NCI-H1694 (cell line): ENCODE data around the gene PLEKHB1.

Source experiments
- DNase-seq: peaks from one replicate; lab custom pipeline; 2025; lab: John Stamatoyannopoulos, UW

Gene PLEKHB1

GRCh38 chr11:73645972-73646631, at the start of gene PLEKHB1:
Gene PLEKHB1, plus strand, starts transcription at chr11:73646581. Its CDS starts 28 bp downstream, at chr11:73646609.
- DNase-seq, result no peak

DNA sequence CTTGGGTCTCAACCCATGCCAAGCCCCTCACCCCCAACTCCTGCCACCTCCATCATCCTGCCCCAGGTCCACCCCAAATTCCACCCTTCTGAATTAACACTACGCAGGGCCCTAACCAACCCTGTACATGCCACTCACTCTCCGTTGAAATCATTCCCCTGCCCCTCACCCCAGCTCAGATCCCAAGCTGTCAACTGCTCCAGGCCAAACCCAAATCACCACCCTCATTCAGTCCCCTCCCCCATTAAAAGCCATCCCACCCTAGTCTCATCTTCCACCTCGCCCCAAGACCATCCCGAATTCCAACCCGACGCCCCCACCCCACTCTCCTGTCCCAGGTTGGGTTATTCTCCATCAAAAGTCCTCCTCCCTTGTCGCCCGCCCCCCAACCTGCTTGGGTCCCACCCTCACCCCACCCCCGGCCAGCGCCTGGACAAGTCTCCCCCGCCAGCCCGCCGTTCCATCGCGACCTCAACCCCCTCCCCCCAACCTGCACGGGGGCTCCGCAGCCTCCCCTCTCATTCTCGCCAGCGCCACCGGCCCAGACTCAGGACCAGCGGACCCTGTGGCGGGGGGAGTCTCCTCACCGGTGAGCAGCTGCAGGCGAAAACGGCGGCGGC, 48.9 kb upstream of the PLEKHB1 start:
- DNase-seq, result no peak

DNA sequence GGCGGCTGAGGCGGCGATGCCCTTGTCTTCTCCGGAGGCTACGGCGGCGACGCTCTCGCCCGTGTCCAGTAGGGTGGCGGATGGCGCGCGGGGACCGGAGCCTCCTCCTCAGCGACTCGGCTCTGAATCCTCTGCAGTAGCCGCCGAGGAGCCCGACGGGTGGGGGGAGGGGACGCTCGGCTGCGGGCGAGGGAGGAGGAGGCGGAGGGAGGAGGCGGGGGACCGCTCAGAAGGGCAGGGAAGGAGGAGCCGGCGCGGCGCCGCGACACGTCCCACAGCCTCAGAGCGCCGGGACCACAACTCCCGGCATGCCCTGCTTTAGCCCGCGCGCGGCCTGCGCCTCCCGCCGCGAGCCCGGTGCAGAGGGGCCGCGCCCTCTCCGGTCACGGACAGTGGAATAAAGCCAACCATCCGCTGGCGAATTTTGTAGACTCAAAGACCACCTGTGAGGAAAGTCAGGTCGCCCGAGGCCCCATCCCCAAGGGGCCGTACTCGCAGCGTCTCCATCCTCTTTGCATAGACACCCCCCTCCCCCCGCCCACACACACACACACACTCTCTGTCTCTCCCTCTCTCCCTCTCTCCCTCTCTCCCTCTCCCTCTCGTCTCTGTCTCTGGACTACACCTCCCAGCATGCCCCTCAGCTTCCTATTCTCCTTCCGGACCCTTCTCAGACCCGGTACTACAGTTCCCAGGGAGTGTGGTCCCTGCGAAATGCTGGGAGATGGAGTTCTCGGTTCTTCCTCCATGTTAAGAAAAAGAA, 48.2 kb upstream of the PLEKHB1 start, which contains the start of gene FAM168A:
Gene FAM168A (minus strand): TSS at position 157 of the 763 bp plus-strand sequence. CDS start 129,638 bp downstream, outside the sequence.
- DNase-seq, result peak; percentile 94

GRCh38 chr11:73598719-73599379, 47.5 kb upstream of the PLEKHB1 start:
- DNase-seq, result no peak

DNA sequence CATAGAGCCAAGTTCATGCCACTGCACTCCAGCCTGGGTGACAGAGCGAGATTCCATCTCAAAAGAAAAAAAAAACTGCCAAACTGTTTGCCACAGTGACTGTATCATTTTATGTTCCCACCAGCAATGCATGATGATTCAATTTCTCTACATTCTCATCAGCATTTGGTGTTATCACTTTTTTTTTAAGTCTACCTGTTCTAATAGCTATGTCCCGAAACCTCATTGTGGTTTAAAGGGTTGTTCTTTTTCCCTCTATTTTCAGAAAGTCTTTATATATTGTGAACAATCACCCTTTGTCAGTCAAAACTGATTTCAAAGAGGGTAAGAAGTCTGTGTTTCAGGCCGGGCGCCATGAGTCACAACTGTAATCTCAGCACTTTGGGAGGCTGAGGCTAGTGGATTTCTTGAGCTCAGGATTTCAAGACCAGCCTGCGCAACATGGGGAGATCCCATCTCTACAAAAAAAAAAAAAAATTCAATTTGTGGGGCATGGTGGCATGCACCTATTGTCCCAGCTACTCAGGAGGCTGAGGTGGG, 33.7 kb upstream of the PLEKHB1 start:
- no peak for DNase-seq

- DNase-seq, result no peak
Measured at GRCh38 chr11:73614591-73614990, 31.8 kb upstream of the PLEKHB1 start.

DNA sequence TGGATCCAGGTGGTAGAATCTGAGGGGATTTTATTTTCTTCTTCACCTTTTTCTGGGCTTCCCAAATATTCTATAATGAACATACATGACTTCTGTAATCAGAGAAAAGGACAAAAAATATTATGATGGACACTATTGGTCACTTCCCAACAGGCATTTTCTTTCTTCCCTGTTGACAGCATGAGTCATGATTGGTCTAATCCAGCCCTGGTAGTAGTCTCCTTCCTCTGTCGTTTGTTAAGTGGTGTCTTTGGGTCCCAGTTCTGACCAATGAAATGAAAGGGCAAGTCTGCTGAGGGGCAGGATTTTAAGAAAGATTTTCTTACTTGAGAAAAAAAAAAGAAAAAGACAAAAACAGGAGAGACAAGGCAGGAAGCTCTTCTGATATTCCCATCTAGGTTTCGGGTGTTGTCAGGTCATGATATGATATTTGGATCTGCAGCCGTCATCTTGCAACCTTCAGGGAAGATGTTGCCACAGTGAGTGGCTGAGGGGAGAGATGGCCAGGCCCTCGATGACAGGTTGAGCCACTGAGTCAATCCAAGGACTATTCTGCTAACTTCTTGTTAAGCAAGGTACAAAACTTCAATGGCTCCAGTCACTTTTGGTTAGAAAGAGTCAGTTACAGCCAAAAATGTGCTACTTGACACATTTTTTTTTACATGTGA, 23.3 kb upstream of the PLEKHB1 start:
- DNase-seq, result no peak

DNA sequence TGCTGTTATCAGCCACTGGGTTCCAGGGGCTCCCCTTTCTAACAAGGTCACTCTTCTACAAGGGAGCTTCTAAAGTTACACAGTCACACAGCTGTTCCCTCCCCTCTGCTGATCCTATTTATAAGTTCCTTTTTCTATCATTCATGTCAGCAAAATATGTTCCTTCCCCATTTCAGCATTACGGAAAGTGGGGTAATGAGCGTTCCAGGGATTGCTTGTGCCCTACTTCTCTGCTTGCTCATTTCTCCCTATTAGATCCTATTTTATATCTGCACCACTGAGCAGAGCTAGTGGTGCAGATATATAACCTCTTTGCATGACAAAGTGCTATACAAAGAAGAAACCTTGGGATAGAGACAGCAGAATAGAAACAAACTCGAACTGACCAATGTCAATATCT, 22.7 kb upstream of the PLEKHB1 start:
- DNase-seq, result no peak

DNA sequence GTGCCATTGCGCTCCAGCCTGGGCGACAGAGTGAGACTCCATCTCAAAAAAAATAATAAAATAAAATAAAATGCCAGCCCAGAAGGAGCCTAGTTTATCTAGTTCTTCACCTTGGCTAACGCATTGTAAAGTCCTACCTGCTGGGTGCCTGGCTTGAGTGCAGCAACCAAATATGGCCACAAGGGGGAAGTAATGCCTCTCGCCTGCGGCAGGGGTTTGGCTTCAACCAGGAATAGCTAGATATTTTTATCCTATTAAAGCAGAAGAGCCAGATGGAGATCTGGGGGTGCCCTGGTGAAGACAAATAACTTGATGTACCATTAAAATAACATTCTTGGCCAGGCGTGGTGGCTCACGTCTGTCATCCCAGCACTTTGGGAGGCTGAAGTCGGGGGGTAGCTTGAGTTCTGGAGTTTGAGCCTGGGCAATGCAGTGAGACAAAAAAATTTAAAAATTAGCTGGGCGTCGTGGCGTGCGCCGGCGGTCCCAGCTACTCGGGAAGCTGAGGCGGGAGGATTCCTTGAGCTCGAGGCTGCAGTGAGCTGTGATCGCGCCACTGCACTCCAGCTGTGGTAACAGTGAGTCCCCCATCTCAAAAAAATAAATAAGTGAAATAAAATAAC, 20.6 kb upstream of the PLEKHB1 start:
- peak; percentile 78 for DNase-seq

DNA sequence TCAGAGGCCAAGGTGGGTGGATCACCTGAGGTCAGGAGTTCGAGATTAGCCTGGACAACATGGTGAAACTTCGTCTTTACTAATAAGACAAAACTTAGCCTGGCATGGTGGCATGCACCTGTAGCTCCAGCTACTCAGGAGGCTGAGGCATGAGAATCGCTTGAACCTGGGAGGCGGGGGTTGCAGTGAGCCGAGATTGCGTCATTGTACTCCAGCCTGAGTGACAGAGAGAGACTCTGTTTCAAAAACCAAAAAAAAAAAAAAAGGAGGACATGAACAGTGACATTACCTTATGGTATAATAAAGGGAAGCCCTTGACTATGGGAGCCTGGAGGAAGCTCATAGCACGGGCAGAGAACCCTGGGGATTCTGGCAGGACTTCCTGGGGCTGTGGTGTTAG, 16.5 kb upstream of the PLEKHB1 start:
- no peak for DNase-seq

DNA sequence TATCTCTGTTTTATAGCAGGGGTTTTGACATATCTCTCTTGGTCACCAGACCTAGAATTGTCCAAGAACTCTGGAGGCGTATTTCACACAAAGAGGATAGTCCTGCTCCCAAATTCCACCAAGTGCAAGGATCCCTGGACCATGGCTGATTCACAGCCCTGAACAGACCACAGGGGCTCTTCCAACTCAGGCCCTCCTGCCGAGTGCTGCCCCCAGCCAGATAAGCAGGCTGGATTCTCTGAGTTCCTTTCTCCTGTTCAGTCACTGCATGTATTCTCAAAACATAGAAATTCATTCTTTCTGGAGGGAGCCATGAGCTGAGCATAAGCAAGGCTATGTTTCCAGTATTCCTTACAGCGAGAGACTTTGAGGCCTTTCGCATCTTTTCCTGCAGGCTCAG, 13.4 kb upstream of the PLEKHB1 start:
- DNase-seq, result no peak

- no peak for DNase-seq
Measured at GRCh38 chr11:73633999-73634398, 12.4 kb upstream of the PLEKHB1 start.

- DNase-seq, result no peak
Measured at GRCh38 chr11:73635721-73636120, 10.7 kb upstream of the PLEKHB1 start.

DNA sequence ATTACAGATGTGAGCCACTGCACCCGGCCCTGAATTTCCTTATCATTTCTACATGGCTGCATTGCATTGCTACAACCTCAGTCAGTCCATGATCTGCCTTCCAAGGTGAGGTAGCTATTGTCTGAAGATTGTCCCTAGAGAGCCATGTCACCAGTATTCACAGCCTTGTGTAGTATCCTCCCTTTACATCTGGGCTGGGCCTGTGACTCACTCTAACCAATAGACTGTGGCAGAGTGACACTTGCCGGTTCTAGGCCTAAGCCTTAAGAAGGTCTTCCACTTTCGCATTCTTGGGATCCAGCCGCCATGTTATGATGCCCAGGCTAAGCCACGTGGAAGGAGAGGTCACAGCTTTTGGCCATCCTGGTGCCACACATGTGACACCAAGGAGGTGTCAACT, 10.1 kb upstream of the PLEKHB1 start:
- DNase-seq, result no peak

- no peak for DNase-seq
Measured at GRCh38 chr11:73637012-73637411, 9.4 kb upstream of the PLEKHB1 start.

DNA sequence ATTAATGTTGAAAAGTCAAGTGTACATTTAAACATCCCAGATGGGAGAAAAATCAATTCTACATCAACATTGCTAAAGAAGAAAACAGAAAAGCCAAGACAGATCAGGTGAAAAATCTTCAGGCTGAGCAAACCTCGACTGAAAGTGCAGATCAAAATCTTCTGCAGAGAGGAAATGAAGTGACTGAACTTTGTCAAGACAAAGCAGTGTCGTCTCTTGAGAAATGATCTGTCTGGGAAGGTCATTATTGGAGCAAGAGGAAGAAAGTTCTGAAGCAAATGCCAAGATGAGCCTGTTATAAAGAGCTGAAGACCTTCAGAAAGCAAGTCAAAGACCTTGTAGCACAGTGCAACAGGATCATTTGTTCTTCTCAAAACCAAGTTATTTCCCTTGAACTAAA, 5.8 kb upstream of the PLEKHB1 start:
- DNase-seq, result no peak

DNA sequence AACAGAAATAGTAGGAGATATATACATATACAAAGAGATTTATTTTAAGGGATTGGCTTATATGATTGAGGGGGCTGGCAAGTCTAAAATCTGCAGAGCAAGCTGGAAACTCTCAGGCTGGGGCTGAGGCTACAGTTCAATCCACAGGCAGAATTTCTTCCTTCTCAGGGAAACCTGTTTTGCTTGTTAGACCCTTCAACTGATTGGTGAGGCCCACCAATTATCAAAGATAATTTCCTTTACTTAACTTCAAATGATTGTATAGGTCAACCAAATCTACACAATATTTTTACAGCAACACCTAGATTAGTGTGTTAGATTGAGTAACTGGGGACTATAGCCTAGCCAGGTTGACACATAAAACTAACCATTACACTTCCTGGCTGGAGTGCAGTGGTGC, 4.7 kb upstream of the PLEKHB1 start:
- no peak for DNase-seq

- no peak for DNase-seq
Measured at GRCh38 chr11:73645121-73645969, 1.0 kb upstream of the PLEKHB1 start.

GRCh38 chr11:73647459-73648100, 1.2 kb downstream of the PLEKHB1 start:
- no peak for DNase-seq

DNA sequence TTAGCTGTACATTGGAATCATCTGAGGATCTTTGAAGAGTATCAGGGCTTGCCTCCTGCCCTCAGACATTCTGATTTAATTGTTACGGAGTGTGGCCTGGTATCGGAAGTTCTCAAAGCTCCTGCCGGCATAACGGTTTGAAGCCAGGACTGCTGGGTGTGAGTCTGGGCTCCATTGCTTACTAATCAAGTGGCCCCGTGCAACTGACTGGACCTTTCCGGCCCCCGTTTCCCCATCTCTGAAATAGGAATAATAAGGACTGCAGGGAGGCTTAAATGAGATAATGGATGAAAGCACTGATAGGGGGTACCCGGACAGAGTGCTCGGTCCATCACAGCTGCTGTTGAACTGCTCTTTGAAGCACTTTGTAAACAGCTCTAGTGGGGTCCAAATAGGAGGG, 1.7 kb downstream of the PLEKHB1 start:
- no peak for DNase-seq
